CD4-positive, CD25-positive, alpha-beta regulatory T cell (primary cell): ENCODE measurements around the gene SOX5. TPM values are rescaled to one million over a fixed set of nuclear protein-coding genes. Genes with fewer than 3 reads are reported as not detected.

Experiments
- ATAC-seq, 2 donors: fragments of 150-1000 bp; cut with Tn5 transposase; one replicate each; pipeline ENCODE4 v1.10.0; 2021; ENCODE audit warnings: low read depth in 2 of 2, moderate number of reproducible peaks in 2 of 2, moderate library complexity in 1 of 2
- DNase-seq, 3 donors: peaks; one replicate each; pipeline versions ENCODE4 v3.0.0 to v3.0.0-alpha.2; 2012 to 2022; ENCODE audit warnings: mixed read lengths in 1 of 3
- H3K27ac ChIP-seq: one replicate; pipeline ENCODE4 v1.7.0; 2013; ENCODE audit warnings: mild to moderate bottlenecking, low read length; ENCODE audit not compliant: insufficient read depth, poor library complexity, severe bottlenecking
- H3K27me3 ChIP-seq: one replicate; pipeline ENCODE4 v1.7.0; 2013; ENCODE audit warnings: low read length; ENCODE audit not compliant: control insufficient read depth, insufficient read depth
- H3K36me3 ChIP-seq: one replicate; pipeline ENCODE4 v1.7.0; 2013; ENCODE audit warnings: mild to moderate bottlenecking, low read length, moderate library complexity; ENCODE audit not compliant: control insufficient read depth, insufficient read depth
- H3K4me1 ChIP-seq: 2 replicates; pipeline ENCODE4 v1.7.0; 2013; ENCODE audit warnings: mild to moderate bottlenecking, low read length; ENCODE audit not compliant: insufficient read depth, control insufficient read depth, poor library complexity, severe bottlenecking
- H3K4me3 ChIP-seq: one replicate; pipeline ENCODE4 v1.7.0; 2013; ENCODE audit warnings: low read depth, mild to moderate bottlenecking, low read length, moderate library complexity
- H3K9me3 ChIP-seq, 2 experiments: 1 replicate in 1 of 2; 2 replicates in 1 of 2; pipeline ENCODE4 v1.7.0; 2013; ENCODE audit warnings: low read length in 2 of 2, mild to moderate bottlenecking in 1 of 2, moderate library complexity in 1 of 2; ENCODE audit not compliant: control insufficient read depth in 2 of 2
- H3K27ac Mint-ChIP-seq, 3 donors: one replicate each; pipeline ENCODE4 v1.8.0; 2020 to 2022; ENCODE audit warnings: mild to moderate bottlenecking in 3 of 3, mixed read lengths in 3 of 3, moderate library complexity in 2 of 3
- H3K27me3 Mint-ChIP-seq: one replicate; pipeline ENCODE4 v1.8.0; 2022; ENCODE audit warnings: mild to moderate bottlenecking, mixed read lengths
- H3K36me3 Mint-ChIP-seq: one replicate; pipeline ENCODE4 v1.8.0; 2020; ENCODE audit warnings: mixed read lengths
- H3K4me1 Mint-ChIP-seq, 4 donors: one replicate each; pipeline ENCODE4 v1.8.0; 2020 to 2022; ENCODE audit warnings: mixed read lengths in 4 of 4, mild to moderate bottlenecking in 1 of 4
- H3K4me3 Mint-ChIP-seq, 4 donors: one replicate each; pipeline ENCODE4 v1.8.0; 2020 to 2022; ENCODE audit warnings: mild to moderate bottlenecking in 4 of 4, mixed read lengths in 4 of 4, moderate library complexity in 3 of 4
- H3K9me3 Mint-ChIP-seq, 7 donors: one replicate each; pipeline ENCODE4 v1.8.0; 2020 to 2022; ENCODE audit warnings: mixed read lengths in 7 of 7, mild to moderate bottlenecking in 3 of 7, moderate library complexity in 2 of 7
- polyA plus RNA-seq, 4 donors: library from polyadenylated mRNA; unstranded; fragments of 300-500 nt; fragmentation: Illumina TruSeq; gene quantifications; one replicate each; pipeline ENCODE4 v1.2.3, GENCODE V29; 2021
- total RNA-seq: library from RNA; stranded (reverse); gene quantifications from one replicate; pipeline ENCODE4 v1.2.3, GENCODE V29; 2022

The SOX5 gene
- total and polyA plus RNA-seq, 5 donors from 2014 or later = not detected

DNA sequence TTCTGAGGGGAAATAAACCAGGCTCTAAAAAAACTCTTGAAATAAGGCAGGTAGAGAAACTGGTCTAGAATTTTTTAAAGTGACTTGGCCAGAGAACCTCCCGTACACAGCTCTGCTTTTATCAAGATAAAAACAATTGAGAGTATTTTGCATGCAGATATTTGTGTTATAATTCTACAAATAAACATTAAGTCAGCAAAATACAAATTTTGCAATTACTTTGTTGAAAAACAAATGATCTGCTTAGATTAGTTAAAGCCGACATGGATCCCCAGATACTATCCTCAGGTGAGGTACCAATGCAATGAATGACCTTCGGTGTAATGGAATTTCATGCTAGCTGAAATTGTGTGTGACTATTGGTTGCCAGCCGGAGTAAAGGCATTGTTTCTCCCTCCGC is 197.2 kb downstream of the SOX5 start:
- no peak overlapping the region for H3K27ac Mint-ChIP-seq
- no peaks in the 10 kb centered on the region for H3K36me3 Mint-ChIP-seq
- Histone ChIP-seq H3K27me3 (no peaks in the 10 kb centered on the region), H3K4me3 (no peak overlapping the region), H3K9me3 (no peaks in the 10 kb centered on the region), H3K27ac (no peak overlapping the region), H3K36me3 (no peaks in the 10 kb centered on the region), H3K4me1 (no peaks in the 10 kb centered on the region)
- ATAC-seq = no peak
- no peaks in the 10 kb centered on the region for H3K27me3 Mint-ChIP-seq
- peaks cover 0 to 3% (median 0%) of the 10 kb centered on the region in 7 donors for H3K9me3 Mint-ChIP-seq
- no peaks in the 10 kb centered on the region for H3K4me1 Mint-ChIP-seq
- H3K4me3 Mint-ChIP-seq = no peak overlapping the region
- no peak for DNase-seq

DNA sequence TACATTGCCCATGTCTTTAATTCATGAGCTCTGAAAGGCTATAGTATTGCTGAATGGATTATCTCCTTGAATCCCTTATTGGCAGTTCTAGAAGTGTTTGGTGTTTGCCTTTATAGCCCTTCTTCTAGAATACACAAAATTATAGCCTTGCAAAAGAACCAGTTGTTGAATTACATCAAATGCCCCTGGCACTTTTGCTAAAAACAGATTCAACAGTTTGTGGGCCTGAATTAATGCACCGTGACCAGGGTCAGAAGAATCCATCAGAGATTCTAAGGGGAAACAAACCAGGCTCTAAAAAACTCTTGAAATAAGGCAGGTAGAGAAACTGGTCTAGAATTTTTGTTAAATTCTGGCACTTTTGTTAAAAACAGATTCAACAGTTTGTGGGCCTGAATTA is 197.8 kb downstream of the SOX5 start:
- Mint-ChIP-seq H3K4me1 (no peaks in the 10 kb centered on the region), H3K27ac (no peak overlapping the region), H3K36me3 (no peaks in the 10 kb centered on the region), H3K4me3 (no peak overlapping the region), H3K27me3 (no peaks in the 10 kb centered on the region), H3K9me3 (peaks cover 0 to 9% (median 0%) of the 10 kb centered on the region in 7 donors)
- H3K36me3 ChIP-seq = no peaks in the 10 kb centered on the region
- H3K27me3 ChIP-seq = no peaks in the 10 kb centered on the region
- no peaks in the 10 kb centered on the region for H3K4me1 ChIP-seq
- no peaks in the 10 kb centered on the region for H3K9me3 ChIP-seq
- no peak overlapping the region for H3K27ac ChIP-seq
- DNase-seq (no peak), ATAC-seq (no peak)
- no peak overlapping the region for H3K4me3 ChIP-seq

DNA sequence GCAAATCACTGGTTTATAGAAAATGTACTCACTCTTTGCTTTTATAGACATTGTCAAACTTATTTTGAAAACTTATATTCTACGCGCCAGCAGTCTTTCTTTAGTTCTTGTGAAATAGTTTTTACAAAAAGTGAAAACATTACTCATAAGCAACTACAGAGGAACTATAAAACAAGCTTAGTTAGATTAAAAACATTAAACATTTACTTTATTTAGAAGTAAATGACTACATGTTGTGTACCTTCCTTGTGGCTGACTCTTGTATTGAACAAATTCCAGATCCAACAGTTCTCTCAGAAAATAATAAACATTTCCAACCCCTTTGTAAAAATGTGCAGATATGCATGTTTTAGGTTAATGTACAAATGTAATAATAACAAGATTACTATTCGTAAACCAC is 198.5 kb downstream of the SOX5 start:
- Histone ChIP-seq H3K4me3 (no peak overlapping the region), H3K27me3 (no peaks in the 10 kb centered on the region), H3K27ac (no peak overlapping the region), H3K9me3 (no peaks in the 10 kb centered on the region), H3K4me1 (no peaks in the 10 kb centered on the region), H3K36me3 (no peaks in the 10 kb centered on the region)
- no peak for DNase-seq
- Mint-ChIP-seq H3K36me3 (no peaks in the 10 kb centered on the region), H3K4me3 (no peak overlapping the region), H3K27me3 (no peaks in the 10 kb centered on the region), H3K9me3 (peaks cover 0 to 11% (median 0%) of the 10 kb centered on the region in 7 donors), H3K27ac (no peak overlapping the region), H3K4me1 (no peaks in the 10 kb centered on the region)
- ATAC-seq = no peak

DNA sequence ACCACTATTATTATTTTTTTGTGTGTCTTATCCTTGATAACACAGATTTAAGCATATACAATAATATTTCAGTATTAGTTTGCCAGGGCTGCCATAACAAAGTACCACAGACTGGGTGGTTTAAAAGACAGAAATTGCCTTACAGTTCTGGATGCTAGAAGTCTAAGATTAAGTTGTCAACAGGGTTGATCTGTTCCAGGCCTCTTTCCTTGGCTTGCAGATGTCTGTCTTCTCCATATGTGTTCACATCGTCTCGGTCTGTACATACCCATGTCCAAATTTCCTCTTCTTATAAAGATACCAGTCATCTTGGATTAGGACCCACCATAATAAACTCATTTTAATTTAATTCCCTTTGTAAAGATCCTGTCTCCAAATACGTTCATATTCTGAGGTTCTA is 204.8 kb downstream of the SOX5 start:
- Histone ChIP-seq H3K4me1 (no peaks in the 10 kb centered on the region), H3K27me3 (no peaks in the 10 kb centered on the region), H3K36me3 (no peaks in the 10 kb centered on the region), H3K9me3 (no peaks in the 10 kb centered on the region), H3K27ac (no peak overlapping the region), H3K4me3 (no peak overlapping the region)
- Mint-ChIP-seq H3K9me3 (peaks cover 0 to 23% (median 2%) of the 10 kb centered on the region in 7 donors), H3K36me3 (no peaks in the 10 kb centered on the region), H3K27ac (no peak overlapping the region), H3K27me3 (no peaks in the 10 kb centered on the region), H3K4me1 (no peaks in the 10 kb centered on the region), H3K4me3 (no peak overlapping the region)
- DNase-seq = no peak
- ATAC-seq = no peak

DNA sequence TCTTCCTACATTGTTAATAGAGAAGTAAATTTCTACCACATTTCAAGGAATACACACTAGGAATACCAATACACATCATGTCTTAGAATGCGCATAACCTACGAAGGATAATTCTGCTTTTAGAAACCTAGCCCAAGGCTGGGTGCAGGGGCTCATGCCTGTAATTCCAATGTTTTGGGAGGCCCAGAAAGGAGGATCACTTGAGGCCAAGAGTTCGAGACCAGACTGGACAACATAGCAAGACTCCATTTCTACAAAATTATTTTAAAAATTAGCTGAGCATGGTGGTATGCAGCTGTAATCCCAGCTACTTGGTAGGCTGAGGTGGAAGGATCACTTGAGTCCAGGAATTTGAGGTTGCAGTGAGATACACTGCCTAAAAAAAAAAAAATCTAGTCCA is 206.9 kb downstream of the SOX5 start:
- DNase-seq (no peak), ATAC-seq (no peak)
- Mint-ChIP-seq H3K9me3 (peaks cover 0 to 23% (median 6%) of the 10 kb centered on the region in 7 donors), H3K4me1 (no peaks in the 10 kb centered on the region), H3K36me3 (no peaks in the 10 kb centered on the region), H3K27me3 (no peaks in the 10 kb centered on the region), H3K27ac (no peak overlapping the region), H3K4me3 (no peak overlapping the region)
- H3K9me3 ChIP-seq = no peaks in the 10 kb centered on the region
- no peak overlapping the region for H3K4me3 ChIP-seq
- no peaks in the 10 kb centered on the region for H3K36me3 ChIP-seq
- H3K4me1 ChIP-seq = no peaks in the 10 kb centered on the region
- H3K27me3 ChIP-seq = no peaks in the 10 kb centered on the region
- H3K27ac ChIP-seq = no peak overlapping the region

DNA sequence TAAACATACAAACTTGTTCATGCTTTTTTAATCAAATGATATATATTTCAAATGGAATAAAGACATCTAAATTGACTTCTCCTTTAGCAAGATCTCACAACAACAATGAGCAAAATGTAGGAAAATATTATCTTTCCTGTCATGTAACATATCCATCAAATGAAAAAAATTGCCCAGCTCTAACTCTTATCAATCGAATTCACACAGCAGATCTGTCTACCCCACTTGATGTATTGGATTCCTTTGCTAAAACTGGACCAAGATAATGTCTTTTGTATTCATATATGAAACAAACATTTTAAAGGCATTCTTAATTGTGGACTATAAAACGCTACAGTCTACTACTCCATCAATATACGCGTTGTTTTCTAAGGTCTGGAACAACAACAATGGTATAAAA is 218.0 kb downstream of the SOX5 start:
- H3K27ac Mint-ChIP-seq = no peak overlapping the region
- no peaks in the 10 kb centered on the region for H3K36me3 Mint-ChIP-seq
- H3K9me3 ChIP-seq = no peaks in the 10 kb centered on the region
- H3K4me3 ChIP-seq = no peak overlapping the region
- no peak overlapping the region for H3K27ac ChIP-seq
- no peaks in the 10 kb centered on the region for H3K4me1 ChIP-seq
- DNase-seq (no peak), ATAC-seq (no peak)
- H3K4me3 Mint-ChIP-seq = no peak overlapping the region
- peaks cover 0 to 5% (median 4%) of the 10 kb centered on the region in 7 donors for H3K9me3 Mint-ChIP-seq
- H3K27me3 ChIP-seq = no peaks in the 10 kb centered on the region
- H3K4me1 Mint-ChIP-seq = no peaks in the 10 kb centered on the region
- H3K36me3 ChIP-seq = no peaks in the 10 kb centered on the region
- no peaks in the 10 kb centered on the region for H3K27me3 Mint-ChIP-seq

DNA sequence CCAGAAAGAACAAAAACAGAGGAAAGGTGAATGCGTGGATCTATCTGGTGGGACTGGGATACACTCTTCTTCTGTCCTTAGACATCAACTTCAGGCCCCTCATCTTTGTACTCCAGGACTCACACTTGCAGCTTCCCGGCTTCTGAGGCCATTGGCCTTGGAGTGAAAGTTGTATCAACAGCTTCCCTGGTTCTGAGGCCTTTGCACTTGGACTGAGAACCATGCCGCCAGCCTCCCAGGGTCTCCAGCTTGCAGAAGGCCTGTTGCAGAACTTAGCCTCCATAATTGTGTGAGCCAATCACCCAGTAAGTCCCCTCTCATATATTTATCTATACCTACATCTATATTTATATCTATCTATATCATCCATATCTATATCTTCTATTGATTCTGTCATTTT is 218.4 kb downstream of the SOX5 start:
- no peaks in the 10 kb centered on the region for H3K4me1 ChIP-seq
- no peaks in the 10 kb centered on the region for H3K9me3 ChIP-seq
- H3K36me3 Mint-ChIP-seq = no peaks in the 10 kb centered on the region
- no peaks in the 10 kb centered on the region for H3K4me1 Mint-ChIP-seq
- H3K36me3 ChIP-seq = no peaks in the 10 kb centered on the region
- H3K27ac ChIP-seq = no peak overlapping the region
- no peak overlapping the region for H3K4me3 Mint-ChIP-seq
- peaks cover 0 to 5% (median 4%) of the 10 kb centered on the region in 7 donors for H3K9me3 Mint-ChIP-seq
- ATAC-seq (no peak), DNase-seq (no peak)
- no peaks in the 10 kb centered on the region for H3K27me3 Mint-ChIP-seq
- H3K4me3 ChIP-seq = no peak overlapping the region
- no peaks in the 10 kb centered on the region for H3K27me3 ChIP-seq
- no peak overlapping the region for H3K27ac Mint-ChIP-seq

DNA sequence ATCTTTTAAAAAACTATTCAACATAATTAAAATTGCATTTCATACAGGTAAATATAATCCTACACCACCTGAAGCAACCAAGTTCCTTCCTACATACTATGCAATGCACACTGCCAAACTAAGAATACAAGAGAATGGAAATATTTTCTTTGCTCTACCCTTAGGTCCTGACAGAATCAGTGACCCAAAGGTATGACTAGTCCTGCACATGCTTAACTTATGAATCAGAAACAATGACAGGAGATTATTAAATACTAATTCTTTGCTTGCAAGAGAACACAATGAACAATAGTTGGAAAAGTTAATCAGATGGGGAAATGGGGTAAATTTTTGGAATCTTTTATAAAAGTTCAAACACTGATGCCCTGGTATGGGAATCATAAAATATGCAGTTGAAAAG is 220.1 kb downstream of the SOX5 start:
- Mint-ChIP-seq H3K9me3 (peaks cover 0 to 6% (median 4%) of the 10 kb centered on the region in 7 donors), H3K4me1 (no peaks in the 10 kb centered on the region), H3K36me3 (no peaks in the 10 kb centered on the region), H3K4me3 (no peak overlapping the region), H3K27me3 (no peaks in the 10 kb centered on the region), H3K27ac (no peak overlapping the region)
- Histone ChIP-seq H3K36me3 (no peaks in the 10 kb centered on the region), H3K4me3 (no peak overlapping the region), H3K27ac (no peak overlapping the region), H3K27me3 (no peaks in the 10 kb centered on the region), H3K4me1 (no peaks in the 10 kb centered on the region), H3K9me3 (no peaks in the 10 kb centered on the region)
- ATAC-seq (no peak), DNase-seq (no peak)
